GM23248 (cell line): Measurements from ENCODE around the gene TBC1D22A.

ENCODE experiments used
- EZH2 ChIP-seq: fragments of 200-600 bp; sonication (generic); IDR thresholded peaks from 2 replicates; pipeline ENCODE4 v1.6.1; 2018; ENCODE audit warnings: antibody characterized with exemption, mild to moderate bottlenecking; ENCODE audit not compliant: insufficient read depth, poor library complexity, severe bottlenecking
- EZH2phosphoT487 ChIP-seq: fragments of 200-600 bp; sonication (generic); IDR thresholded peaks from 2 replicates; pipeline ENCODE4 v1.6.1; 2018; ENCODE audit warnings: antibody characterized with exemption, moderate library complexity, mild to moderate bottlenecking, low read depth; ENCODE audit not compliant: insufficient read depth

- TF ChIP-seq EZH2 (no peak), EZH2phosphoT487 (no peak)
Observed at GRCh38 chr22:46767249-46767985, 5.0 kb downstream of the TBC1D22A start.
